SJCRH30 (cell line): ENCODE measurements around the gene NCR3LG1. TPM values are rescaled to one million over a fixed set of nuclear protein-coding genes. Genes with fewer than 3 reads are reported as not detected.

Source experiments
- DNase-seq, 2 experiments: peaks; one replicate each; pipeline ENCODE4 v3.0.0-alpha.2; 2015 to 2020
- H3K27ac ChIP-seq: fragments of 250-450 bp; sonication (Bioruptor Pico); 2 replicates; pipeline ENCODE4 v1.5.1; 2020; ENCODE audit warnings: mild to moderate bottlenecking, moderate library complexity
- H3K27me3 ChIP-seq: fragments of 250-450 bp; sonication (Bioruptor Pico); 2 replicates; pipeline ENCODE4 v1.5.1; 2020; ENCODE audit warnings: mild to moderate bottlenecking, moderate library complexity
- H3K36me3 ChIP-seq: fragments of 250-450 bp; sonication (Bioruptor Pico); 2 replicates; pipeline ENCODE4 v1.5.1; 2020; ENCODE audit warnings: mild to moderate bottlenecking, moderate library complexity
- H3K4me1 ChIP-seq: fragments of 250-450 bp; sonication (Bioruptor Pico); 2 replicates; pipeline ENCODE4 v1.5.1; 2020; ENCODE audit warnings: mild to moderate bottlenecking, moderate library complexity
- H3K4me3 ChIP-seq: fragments of 250-450 bp; sonication (Bioruptor Pico); 2 replicates; pipeline ENCODE4 v1.5.1; 2020; ENCODE audit warnings: mild to moderate bottlenecking, moderate library complexity
- H3K9me3 ChIP-seq: fragments of 250-450 bp; sonication (Bioruptor Pico); replicated peaks from 2 replicates; pipeline ENCODE4 v1.5.1; 2020; ENCODE audit warnings: mild to moderate bottlenecking, moderate library complexity
- total RNA-seq: library from RNA; depleted of rRNA; stranded (reverse); fragments of >200 nt; shearing (Covaris generic); gene quantifications from 2 replicates; pipeline ENCODE4 v1.2.3, GENCODE V29; 2014

The NCR3LG1 gene
- total RNA-seq, 1 experiment from 2014 or later = 8.1 TPM

GRCh38 chr11:17384002-17384511, 32.5 kb downstream of the NCR3LG1 start:
- no peaks in the 10 kb centered on the region for H3K27me3 ChIP-seq
- no peaks in the 10 kb centered on the region for H3K4me1 ChIP-seq
- peak; percentile 82 to 97 for DNase-seq
- no peaks in the 10 kb centered on the region for H3K36me3 ChIP-seq
- H3K27ac ChIP-seq = no peak overlapping the region
- H3K9me3 ChIP-seq = no peaks in the 10 kb centered on the region
- no peak overlapping the region for H3K4me3 ChIP-seq

DNA sequence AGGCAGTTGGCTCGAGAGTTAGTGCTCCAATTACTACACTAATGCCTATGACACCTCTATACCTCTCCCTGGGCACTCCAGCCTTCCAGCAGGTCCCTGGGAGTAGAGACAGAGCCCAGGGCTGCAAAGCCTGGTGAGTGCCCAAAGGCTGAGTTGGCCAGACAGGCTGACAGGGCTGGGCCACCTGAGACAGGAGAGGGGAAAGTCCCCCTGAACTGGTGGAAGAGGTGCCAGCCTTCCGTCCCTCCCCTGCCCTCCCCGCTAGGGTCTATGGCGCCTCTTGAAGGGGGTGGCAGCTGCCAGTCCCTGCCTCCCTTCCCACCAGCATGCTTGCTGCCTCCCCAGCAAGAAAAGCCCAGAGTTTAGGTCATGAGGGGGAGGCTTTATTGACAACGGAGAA, 33.9 kb downstream of the NCR3LG1 start:
- Histone ChIP-seq H3K4me3 (no peak overlapping the region), H3K36me3 (no peaks in the 10 kb centered on the region), H3K4me1 (peaks cover 5% of the 10 kb centered on the region; the same call in 1 of the 2 replicates), H3K9me3 (no peaks in the 10 kb centered on the region), H3K27me3 (no peaks in the 10 kb centered on the region), H3K27ac (no peak overlapping the region)
- DNase-seq = no peak

DNA sequence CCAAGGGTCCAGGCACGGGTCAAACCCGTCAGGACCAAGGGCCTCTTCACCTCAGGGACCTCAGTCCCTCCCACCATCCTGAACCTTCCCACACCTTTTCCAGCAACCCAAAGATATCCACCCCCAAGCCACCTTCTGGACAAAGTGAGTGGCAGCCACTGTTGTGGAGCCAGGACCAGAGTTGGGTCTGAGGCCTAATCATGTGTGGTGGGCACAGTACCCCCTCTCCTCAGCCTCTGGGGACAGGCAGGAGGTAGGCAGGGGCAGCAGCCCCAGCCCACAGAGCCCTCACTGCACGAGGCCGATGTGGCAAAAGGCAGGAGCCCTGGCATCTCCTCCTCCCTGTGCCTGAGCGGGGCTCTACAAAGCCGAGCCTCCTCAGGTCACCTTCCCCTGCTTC, 34.3 kb downstream of the NCR3LG1 start:
- no peak overlapping the region for H3K4me3 ChIP-seq

DNA sequence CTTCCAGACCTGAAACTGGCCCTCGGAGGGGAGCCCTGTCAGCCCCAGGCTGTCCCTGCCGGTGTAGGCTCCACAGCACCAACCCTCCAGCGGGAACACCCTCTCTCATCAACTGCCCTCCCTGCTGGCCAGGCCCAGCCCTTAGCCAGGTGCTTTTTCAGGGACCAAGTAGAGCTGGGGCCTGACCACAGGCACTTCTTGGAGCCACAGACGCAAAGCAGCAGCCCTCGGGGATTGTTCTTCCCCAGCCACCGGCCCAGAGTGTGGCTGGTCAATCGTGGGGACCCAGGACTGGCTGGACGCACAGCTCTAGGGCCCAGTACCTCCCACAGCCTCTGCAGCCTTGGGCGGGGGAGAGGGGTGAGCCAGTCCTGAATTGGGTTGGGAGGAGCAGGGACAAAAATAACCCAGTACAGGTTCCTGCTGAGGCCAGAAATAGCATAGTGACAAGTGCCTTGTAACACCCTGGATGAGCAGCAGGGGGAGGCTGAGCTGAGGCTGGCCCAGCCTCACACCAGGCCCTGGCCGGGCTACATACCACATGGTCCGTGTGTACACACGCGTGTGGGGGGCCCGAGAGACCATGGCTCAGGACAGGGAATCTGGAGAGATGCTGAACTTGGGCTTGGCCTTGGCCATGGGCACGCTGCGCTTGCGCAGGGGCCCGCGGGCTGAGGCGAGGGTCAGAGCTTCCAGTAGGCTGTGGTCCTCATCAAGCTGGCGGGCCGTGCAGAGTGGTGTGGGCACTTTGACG, 34.9 kb downstream of the NCR3LG1 start:
- Histone ChIP-seq H3K36me3 (no peaks in the 10 kb centered on the region), H3K4me3 (no peak overlapping the region), H3K9me3 (no peaks in the 10 kb centered on the region), H3K27me3 (no peaks in the 10 kb centered on the region), H3K27ac (no peak overlapping the region), H3K4me1 (peaks cover 5% of the 10 kb centered on the region; the same call in 1 of the 2 replicates)
- peak; percentile 62 to 74 for DNase-seq

More for the DNA sequence above, 34.3 kb downstream of the NCR3LG1 start:
- H3K9me3 ChIP-seq = no peaks in the 10 kb centered on the region
- H3K27ac ChIP-seq = no peak overlapping the region
- no peaks in the 10 kb centered on the region for H3K27me3 ChIP-seq
- DNase-seq = no peak
- H3K4me1 ChIP-seq = peaks cover 5% of the 10 kb centered on the region; the same call in 1 of the 2 replicates
- no peaks in the 10 kb centered on the region for H3K36me3 ChIP-seq

DNA sequence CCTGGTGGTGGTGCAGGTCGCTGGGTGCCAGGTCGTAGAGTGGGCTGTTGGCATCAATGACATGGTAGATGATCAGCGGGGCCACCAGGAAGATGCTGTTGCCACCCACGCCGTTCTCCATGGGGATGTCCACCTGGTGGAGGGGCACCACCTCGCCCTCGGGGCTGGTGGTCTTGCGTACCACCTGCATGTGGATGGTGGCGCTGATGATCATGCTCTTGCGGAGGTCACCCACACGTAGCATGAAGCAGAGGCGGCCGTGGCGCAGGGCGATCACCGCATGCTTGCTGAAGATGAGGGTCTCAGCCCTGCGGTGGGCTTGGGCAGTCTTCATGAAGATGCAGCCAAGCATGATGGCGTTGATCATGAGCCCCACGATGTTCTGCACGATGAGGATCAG, 35.7 kb downstream of the NCR3LG1 start:
- H3K4me3 ChIP-seq = no peak overlapping the region
- H3K36me3 ChIP-seq = no peaks in the 10 kb centered on the region
- H3K9me3 ChIP-seq = no peaks in the 10 kb centered on the region
- DNase-seq = no peak
- peaks cover 5% of the 10 kb centered on the region; the same call in 1 of the 2 replicates for H3K4me1 ChIP-seq
- H3K27me3 ChIP-seq = no peaks in the 10 kb centered on the region
- H3K27ac ChIP-seq = no peak overlapping the region

DNA sequence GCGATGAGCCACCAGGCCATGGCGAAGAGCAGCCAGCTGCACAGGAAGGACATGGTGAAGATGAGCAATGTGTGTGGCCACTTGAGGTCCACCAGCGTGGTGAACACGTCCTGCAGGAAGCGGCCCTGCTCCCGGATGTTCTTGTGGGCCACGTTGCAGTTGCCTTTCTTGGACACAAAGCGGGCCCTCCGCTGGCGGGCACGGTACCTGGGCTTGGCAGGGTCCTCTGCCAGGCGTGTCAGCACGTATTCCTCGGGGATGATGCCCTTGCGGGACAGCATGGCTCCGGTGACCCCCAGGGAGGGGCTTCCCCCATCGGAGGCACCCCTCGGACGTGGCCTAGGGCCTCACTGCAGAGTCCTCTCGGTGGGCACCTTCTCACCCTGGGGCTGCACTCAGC, 36.2 kb downstream of the NCR3LG1 start:
- H3K4me1 ChIP-seq = peaks cover 5% of the 10 kb centered on the region; the same call in 1 of the 2 replicates
- H3K4me3 ChIP-seq = no peak overlapping the region
- no peaks in the 10 kb centered on the region for H3K36me3 ChIP-seq

DNA sequence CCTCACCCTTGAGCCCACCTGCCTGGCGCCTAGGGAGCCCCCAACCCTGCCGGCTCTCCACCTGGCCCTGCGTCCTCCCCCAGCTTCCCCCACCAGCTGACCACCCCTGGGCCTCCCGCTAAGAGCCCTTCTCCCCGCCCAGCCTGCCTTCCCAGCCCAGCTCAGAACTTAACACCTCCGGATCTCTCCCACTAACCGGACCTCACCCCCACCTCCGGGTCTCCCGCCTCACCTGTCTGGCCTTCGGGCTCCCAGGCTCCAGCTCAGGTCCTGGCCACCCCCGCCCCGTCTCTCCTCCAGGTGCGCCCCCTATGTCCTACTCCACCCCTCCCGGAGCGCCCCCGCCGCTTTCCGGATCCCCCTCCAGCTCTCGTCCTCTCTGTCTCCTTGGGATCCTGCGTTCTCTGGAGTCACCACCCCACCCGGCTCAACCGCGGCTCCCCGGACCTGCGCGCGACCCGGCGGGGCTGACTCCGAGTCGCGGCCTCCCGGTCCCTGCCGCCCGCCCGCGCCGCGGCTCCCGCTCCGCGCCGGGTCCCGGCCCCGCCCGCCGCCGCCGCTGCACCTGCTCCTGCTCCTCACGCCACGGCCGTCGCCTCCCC, 37.1 kb downstream of the NCR3LG1 start, which contains the start of gene KCNJ11:
TSS of gene KCNJ11 (minus strand) at position 51 of the 602 bp plus-strand sequence. CDS start 568 bp downstream, outside the sequence.
- Histone ChIP-seq H3K9me3 (no peaks in the 10 kb centered on the region), H3K27ac (peak within 1 kb of the TSS; percentile 45; the same call in 1 of the 2 replicates), H3K4me3 (peak within 1 kb of the TSS; percentile 74), H3K36me3 (no peaks in the 10 kb centered on the region), H3K4me1 (peaks cover 5% of the 10 kb centered on the region; the same call in 1 of the 2 replicates), H3K27me3 (no peaks in the 10 kb centered on the region)
- DNase-seq = no peak

More for the DNA sequence above, 36.2 kb downstream of the NCR3LG1 start:
- H3K27ac ChIP-seq = no peak overlapping the region
- no peak for DNase-seq
- no peaks in the 10 kb centered on the region for H3K27me3 ChIP-seq
- no peaks in the 10 kb centered on the region for H3K9me3 ChIP-seq

- Histone ChIP-seq H3K27ac (peak overlapping the region; percentile 45; the same call in 1 of the 2 replicates), H3K27me3 (no peaks in the 10 kb centered on the region), H3K36me3 (no peaks in the 10 kb centered on the region), H3K9me3 (no peaks in the 10 kb centered on the region), H3K4me1 (peaks cover 5% of the 10 kb centered on the region; the same call in 1 of the 2 replicates), H3K4me3 (peak overlapping the region; percentile 74)
- peak; percentile 81 to 88 for DNase-seq
These were observed 37.8 kb downstream of the NCR3LG1 start for GRCh38 chr11:17389211-17389956.

- no peak overlapping the region for H3K27ac ChIP-seq
- H3K4me1 ChIP-seq = peaks cover 5% of the 10 kb centered on the region; the same call in 1 of the 2 replicates
- no peaks in the 10 kb centered on the region for H3K36me3 ChIP-seq
- no peak for DNase-seq
- H3K27me3 ChIP-seq = no peaks in the 10 kb centered on the region
- H3K9me3 ChIP-seq = no peaks in the 10 kb centered on the region
- H3K4me3 ChIP-seq = peak overlapping the region; percentile 74
These were observed 38.5 kb downstream of the NCR3LG1 start for GRCh38 chr11:17389957-17390649.

GRCh38 chr11:17391493-17392355, 40.1 kb downstream of the NCR3LG1 start:
- peaks cover 5% of the 10 kb centered on the region; the same call in 1 of the 2 replicates for H3K4me1 ChIP-seq
- H3K4me3 ChIP-seq = no peak overlapping the region
- H3K36me3 ChIP-seq = no peaks in the 10 kb centered on the region
- H3K27ac ChIP-seq = no peak overlapping the region
- DNase-seq = no peak
- H3K9me3 ChIP-seq = no peaks in the 10 kb centered on the region
- H3K27me3 ChIP-seq = no peaks in the 10 kb centered on the region

GRCh38 chr11:17392872-17393271, 41.3 kb downstream of the NCR3LG1 start:
- peaks cover 5% of the 10 kb centered on the region; the same call in 1 of the 2 replicates for H3K4me1 ChIP-seq
- H3K4me3 ChIP-seq = no peak overlapping the region
- no peaks in the 10 kb centered on the region for H3K36me3 ChIP-seq
- H3K9me3 ChIP-seq = no peaks in the 10 kb centered on the region
- no peaks in the 10 kb centered on the region for H3K27me3 ChIP-seq
- DNase-seq = no peak
- no peak overlapping the region for H3K27ac ChIP-seq

DNA sequence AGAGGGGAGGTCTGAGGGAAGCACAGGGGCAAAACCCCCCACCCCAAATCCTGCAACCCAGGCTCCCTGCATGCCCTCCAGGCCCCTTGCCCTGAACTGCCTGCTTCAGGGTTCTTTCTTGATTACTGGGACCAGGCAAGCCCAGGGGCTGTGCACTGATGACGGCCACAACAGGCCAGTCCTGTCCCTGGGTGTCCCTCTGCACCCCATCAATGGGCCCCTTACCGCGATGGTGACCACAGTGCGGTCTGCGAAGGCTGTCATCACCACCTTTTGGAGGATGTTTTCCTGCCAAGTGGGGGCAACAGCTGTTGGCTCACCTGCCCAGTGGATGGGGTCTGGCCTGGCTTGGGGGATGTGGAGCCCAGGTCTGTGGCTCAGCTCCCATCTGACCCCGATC, 41.9 kb downstream of the NCR3LG1 start:
- H3K4me3 ChIP-seq = no peak overlapping the region
- DNase-seq = no peak

GRCh38 chr11:17394743-17395390, 43.3 kb downstream of the NCR3LG1 start:
- no peaks in the 10 kb centered on the region for H3K9me3 ChIP-seq
- H3K4me3 ChIP-seq = no peak overlapping the region
- H3K27me3 ChIP-seq = no peaks in the 10 kb centered on the region
- no peaks in the 10 kb centered on the region for H3K36me3 ChIP-seq
- H3K4me1 ChIP-seq = peaks cover 3% of the 10 kb centered on the region; the same call in 1 of the 2 replicates
- no peak for DNase-seq
- no peak overlapping the region for H3K27ac ChIP-seq

More for the DNA sequence above, 41.9 kb downstream of the NCR3LG1 start:
- no peaks in the 10 kb centered on the region for H3K9me3 ChIP-seq
- H3K4me1 ChIP-seq = peaks cover 5% of the 10 kb centered on the region; the same call in 1 of the 2 replicates
- no peaks in the 10 kb centered on the region for H3K36me3 ChIP-seq
- no peaks in the 10 kb centered on the region for H3K27me3 ChIP-seq
- H3K27ac ChIP-seq = no peak overlapping the region
